ENCODE data around the gene SLC12A5.

Gene SLC12A5

DNA sequence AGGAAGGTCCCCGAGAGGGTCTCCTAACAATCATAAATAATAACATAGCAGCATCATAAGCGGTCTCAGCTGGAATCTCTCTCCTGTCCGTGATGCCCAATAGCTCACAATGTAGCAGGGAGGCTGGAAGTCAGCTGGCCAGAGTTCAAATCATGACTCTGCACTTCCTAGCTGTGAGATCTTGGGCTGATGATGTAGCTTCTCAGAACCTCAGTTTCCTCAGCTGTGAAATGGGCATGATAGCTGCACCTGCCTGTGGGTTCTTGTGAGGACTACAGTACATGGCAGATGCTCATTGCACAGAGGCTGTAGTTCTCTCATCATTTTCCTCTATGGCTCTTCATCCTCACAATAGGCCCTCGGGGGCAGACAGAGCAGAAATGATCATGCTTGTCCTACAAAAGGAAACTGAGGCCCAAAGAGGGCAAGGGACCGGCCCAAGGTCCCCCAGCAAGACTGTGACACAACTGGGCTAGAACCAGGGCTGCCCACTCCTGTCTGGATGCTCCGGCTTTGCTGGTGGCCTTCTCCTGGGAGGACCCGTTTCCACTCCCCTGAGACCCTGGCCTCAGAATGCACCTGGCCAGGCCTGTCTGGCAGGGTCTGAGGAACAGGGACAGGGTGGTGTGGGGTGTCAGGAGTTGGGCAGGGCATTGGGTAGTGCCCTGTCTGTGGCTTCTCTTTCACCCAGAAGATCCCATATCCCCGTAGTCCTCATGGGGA is 17.7 kb downstream of the SLC12A5 start:
- TF ChIP-seq, protein P1, sequence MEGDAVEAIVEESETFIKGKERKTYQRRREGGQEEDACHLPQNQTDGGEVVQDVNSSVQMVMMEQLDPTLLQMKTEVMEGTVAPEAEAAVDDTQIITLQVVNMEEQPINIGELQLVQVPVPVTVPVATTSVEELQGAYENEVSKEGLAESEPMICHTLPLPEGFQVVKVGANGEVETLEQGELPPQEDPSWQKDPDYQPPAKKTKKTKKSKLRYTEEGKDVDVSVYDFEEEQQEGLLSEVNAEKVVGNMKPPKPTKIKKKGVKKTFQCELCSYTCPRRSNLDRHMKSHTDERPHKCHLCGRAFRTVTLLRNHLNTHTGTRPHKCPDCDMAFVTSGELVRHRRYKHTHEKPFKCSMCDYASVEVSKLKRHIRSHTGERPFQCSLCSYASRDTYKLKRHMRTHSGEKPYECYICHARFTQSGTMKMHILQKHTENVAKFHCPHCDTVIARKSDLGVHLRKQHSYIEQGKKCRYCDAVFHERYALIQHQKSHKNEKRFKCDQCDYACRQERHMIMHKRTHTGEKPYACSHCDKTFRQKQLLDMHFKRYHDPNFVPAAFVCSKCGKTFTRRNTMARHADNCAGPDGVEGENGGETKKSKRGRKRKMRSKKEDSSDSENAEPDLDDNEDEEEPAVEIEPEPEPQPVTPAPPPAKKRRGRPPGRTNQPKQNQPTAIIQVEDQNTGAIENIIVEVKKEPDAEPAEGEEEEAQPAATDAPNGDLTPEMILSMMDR (IDR thresholded peaks at IDR 0.05; ENCODE audit: low read depth, low read length, missing control alignments) = no peak
- no peak for DNase-seq (ENCODE audit: extremely low read depth, low read depth)
- no peak overlapping the region for H3K4me3 ChIP-seq (replicated peaks; ENCODE audit: low read depth, low read length)

DNA sequence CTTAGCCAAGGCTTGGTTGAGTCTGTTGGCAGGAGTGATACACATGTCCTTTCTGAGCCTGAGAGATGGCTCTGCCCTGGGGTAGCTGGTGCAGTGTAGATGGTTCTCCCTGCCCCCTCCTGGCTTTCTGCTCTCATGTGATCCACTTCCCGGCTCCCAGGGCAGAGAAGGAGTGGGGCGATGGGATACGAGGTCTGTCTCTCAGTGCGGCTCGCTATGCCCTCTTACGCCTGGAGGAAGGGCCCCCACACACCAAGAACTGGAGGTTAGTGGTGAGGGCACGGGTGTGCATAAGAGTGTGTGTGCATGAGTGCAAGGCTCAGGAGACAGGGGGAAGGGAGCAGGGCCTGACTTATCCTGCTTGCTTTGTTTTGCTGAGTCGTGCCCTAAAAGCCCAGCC is 18.8 kb downstream of the SLC12A5 start:
- no peak overlapping the region for H3K4me3 ChIP-seq (replicated peaks; ENCODE audit: low read depth, low read length)
- TF ChIP-seq, protein P1 (IDR thresholded peaks at IDR 0.05; ENCODE audit: low read depth, low read length, missing control alignments) = no peak
- DNase-seq (ENCODE audit: extremely low read depth, low read depth) = no peak

DNA sequence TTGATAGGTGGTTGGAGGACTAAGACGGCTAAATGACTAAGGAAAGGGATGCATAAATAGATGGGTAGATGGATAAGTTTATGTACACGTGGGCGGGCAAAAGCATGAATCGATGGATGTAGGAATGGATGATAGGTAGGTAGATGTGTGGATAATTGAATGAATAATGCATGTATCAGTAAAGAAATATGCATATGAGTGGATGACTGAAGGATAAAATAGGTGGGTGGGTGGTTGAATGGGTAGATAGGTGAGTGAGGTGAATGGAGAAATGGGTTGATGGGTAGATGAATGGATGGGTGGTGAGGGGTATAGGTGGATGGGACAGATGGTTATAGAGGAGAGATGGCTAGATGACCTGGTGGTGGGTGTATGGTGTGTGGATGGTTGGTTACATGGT is 20.2 kb downstream of the SLC12A5 start:
- H3K4me3 ChIP-seq (replicated peaks; ENCODE audit: low read depth, low read length) = no peak overlapping the region
- TF ChIP-seq, protein P1 (IDR thresholded peaks at IDR 0.05; ENCODE audit: low read depth, low read length, missing control alignments) = no peak
- DNase-seq (ENCODE audit: extremely low read depth, low read depth) = no peak

DNA sequence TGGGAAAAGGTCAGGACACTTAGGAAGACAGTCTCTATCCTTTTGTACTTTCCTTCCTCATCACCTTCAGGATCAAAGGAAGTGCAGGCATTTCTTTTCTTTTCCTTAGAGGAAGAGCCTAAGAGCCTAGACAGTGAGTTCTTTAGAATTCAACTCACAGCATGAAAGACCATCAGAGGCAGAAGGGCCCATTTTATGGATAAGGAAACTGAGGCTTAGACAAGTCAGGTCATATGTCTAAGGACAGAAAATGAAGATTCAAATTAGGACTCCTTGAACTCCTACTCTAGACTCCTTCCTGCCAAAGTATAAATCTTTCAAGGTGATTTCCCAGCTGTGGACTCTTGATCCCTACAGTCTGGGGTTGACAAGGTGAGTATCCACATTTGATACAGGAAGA is 20.8 kb downstream of the SLC12A5 start:
- TF ChIP-seq, protein P1 (IDR thresholded peaks at IDR 0.05; ENCODE audit: low read depth, low read length, missing control alignments) = no peak
- no peak for DNase-seq (ENCODE audit: extremely low read depth, low read depth)
- H3K4me3 ChIP-seq (replicated peaks; ENCODE audit: low read depth, low read length) = no peak overlapping the region

DNA sequence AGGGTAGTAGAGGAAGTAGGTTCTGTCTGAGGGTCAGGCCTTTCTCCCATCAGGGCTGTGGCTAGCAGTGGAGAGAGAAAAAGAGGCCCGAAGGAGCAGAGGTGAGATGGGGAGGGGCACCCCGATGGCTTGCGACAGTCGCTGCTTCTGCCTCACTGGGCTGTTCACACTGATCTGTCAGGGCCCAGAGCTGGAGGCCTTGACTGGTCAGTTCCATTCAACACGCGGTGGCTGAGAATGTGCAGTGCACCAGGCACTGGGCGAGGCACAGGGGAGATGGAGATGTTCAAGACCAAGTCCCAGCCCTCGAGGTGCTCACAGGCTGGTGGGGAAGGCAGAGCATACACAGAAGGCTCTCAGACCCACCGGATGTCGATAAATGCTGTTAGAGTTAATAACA is 21.4 kb downstream of the SLC12A5 start:
- H3K4me3 ChIP-seq (replicated peaks; ENCODE audit: low read depth, low read length) = no peak overlapping the region
- no peak for DNase-seq (ENCODE audit: extremely low read depth, low read depth)
- TF ChIP-seq, protein P1 (IDR thresholded peaks at IDR 0.05; ENCODE audit: low read depth, low read length, missing control alignments) = no peak

DNA sequence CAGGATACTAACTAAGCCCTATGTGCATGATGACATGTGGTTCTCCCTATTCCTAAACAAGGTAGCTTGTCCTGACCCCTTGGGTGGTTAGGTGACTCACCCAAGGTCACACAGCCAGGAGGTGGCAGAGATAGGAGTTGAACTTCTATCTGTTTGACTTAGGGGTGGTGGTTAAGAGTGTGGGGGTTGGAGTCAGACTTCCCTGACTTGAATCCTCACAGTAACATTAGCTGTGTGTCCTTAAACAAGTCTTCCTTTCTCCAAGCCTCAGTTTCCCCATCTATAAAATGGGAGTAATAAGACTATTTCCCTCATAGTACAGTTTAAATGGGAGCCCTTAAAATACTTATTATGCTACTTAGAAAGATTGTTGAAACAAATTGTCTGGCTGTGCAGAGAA is 21.9 kb downstream of the SLC12A5 start:
- TF ChIP-seq, protein P1 (IDR thresholded peaks at IDR 0.05; ENCODE audit: low read depth, low read length, missing control alignments) = no peak
- no peak for DNase-seq (ENCODE audit: extremely low read depth, low read depth)
- no peak overlapping the region for H3K4me3 ChIP-seq (replicated peaks; ENCODE audit: low read depth, low read length)

All from HFF-Myc (cell line).